CD1c-positive myeloid dendritic cell (primary cell): ENCODE results near the gene PAX3.

ENCODE experiments used
- DNase-seq: peaks from one replicate; pipeline ENCODE4 v3.0.0-alpha.2; 2016; ENCODE audit errors: extremely low spot score

The PAX3 gene

DNA sequence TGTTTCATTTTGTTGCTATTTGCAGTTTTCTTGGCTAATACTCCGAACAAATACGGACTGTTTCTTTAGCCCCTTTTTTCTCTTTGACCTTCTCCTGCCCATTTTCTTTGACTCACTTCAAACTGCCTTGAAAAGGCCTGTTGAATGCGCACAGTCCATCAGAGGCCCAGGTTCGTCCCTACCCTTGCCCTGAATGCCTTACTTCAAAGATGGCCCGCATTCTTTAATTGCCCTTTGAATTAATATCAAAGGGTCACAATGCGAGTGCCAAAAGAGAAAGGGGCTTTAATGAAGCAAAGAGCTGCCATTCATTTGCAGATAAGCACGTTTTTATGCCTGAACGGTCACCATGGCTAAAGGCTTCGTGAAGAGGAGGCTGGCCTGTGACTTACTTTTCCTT, 29.7 kb downstream of the PAX3 start:
- no peak for DNase-seq

GRCh38 chr2:222268311-222268990, 30.3 kb downstream of the PAX3 start:
- no peak for DNase-seq

- no peak for DNase-seq
Measured at GRCh38 chr2:222264791-222265320, 33.9 kb downstream of the PAX3 start.

GRCh38 chr2:222261504-222261903, 37.3 kb downstream of the PAX3 start:
- DNase-seq = no peak

DNA sequence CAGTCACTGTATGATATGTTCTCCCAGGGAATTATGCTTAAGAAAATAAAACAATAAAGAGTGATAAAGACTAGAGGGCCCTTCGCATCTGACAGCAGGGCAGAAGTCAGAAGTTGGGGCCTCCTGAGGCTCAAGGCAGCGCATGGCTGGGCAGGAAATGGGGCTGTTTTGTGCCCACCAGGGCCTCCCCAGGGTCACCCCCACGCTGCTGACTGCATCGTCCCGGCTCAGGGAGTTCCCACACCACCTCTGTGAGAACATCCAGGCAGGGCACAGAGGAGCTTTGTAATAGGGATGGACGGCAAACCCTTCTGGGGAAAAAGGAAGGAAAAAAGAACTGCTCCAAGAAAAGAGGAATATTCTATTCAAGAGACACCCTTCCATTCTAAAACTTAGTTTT, 41.2 kb downstream of the PAX3 start:
- no peak for DNase-seq

GRCh38 chr2:222256250-222256649, 42.5 kb downstream of the PAX3 start:
- no peak for DNase-seq

GRCh38 chr2:222255090-222255489, 43.7 kb downstream of the PAX3 start:
- no peak for DNase-seq

GRCh38 chr2:222250313-222250712, 48.5 kb downstream of the PAX3 start:
- no peak for DNase-seq

DNA sequence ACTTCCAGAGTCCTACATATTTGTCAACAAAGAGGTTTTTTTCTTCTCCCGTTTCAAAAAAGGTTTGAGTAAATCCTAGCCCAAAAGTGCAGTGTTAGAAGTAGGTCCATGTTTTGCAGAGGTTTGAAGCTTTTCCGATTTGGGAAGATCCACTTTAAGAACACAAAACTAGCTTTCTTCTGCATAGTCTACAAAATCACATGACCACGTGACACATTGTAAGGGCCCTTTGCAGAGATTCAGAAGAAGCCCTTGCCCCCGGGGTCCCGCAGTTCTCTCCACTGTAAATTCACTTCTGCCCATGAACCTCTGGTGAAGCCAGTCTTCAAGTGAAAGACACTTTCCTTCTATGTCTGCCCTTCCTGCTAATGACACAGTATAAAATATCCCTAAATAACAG, 49.4 kb downstream of the PAX3 start:
- DNase-seq = no peak

DNA sequence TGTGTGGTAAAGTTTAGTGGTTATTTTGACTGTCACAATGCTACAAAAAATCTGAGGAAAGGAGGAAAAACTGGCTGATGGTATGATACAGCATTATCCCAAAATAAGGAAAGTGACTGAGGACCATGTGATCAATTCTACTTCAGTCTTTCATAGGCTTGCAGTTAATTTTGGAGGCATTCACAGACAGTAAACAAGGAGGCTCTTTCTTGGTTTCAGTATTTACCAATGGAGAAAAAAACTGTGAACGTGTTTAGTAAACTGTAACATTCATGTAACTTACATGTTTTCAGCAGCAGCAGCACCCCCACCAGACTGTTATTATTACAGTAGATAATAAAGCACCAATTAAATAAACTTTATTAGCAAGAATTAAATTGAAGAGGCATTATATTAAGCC, 50.0 kb downstream of the PAX3 start:
- DNase-seq = no peak

DNA sequence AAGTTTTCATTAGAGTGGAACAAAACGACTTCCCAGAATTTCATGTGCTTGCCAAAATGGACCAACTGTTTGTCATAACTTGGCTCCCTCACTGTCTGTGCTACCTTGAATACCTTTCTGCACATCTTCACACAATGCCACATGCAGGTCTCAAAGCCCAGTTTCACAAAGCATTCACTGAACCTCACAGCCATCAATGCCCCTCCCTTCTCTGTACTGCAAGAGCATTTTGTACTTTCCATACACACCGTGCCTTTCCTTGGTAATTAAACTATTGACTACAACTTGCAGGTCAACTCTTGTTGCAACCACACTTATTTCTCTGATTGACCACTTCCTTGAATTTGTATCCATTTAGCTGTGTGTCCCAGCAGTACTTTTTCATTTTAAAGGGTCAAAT, 50.5 kb downstream of the PAX3 start:
- DNase-seq = no peak

- no peak for DNase-seq
Measured at GRCh38 chr2:222242532-222242931, 56.3 kb downstream of the PAX3 start.

DNA sequence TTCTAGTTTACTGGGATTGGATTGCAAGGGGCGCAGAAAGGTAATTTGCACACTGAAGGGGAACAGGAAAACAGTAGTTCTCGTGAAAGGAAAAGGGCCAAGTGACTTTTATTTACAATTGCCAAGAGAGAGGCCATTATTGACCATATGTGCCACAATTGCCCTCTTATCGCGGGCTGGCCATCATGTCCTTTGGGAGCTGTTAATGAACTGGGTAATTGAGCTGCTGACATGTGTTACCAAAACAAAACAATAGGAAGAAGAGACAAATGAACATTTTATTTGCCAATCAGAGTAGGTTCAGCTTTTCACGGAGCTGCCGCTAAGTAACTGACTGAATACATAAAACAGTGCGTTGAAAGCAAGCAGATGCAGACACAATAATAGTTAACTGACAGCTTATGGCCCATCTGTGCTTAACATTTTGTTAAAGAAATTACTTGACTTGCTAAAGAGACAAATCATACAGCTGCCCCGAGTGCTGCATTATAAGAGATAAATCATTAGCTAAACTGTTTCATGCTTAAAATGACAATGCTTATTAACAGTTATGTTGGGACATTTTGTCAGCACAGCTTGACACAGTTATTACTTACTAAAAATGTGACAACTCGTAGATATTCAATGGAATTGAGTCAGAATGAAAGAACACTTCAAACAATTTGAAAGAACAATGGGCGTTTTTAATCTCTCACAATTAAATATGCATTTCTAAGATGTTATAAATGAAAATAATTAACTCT, 57.5 kb downstream of the PAX3 start:
- no peak for DNase-seq

GRCh38 chr2:222240676-222241049, 58.1 kb downstream of the PAX3 start:
- no peak for DNase-seq

GRCh38 chr2:222239945-222240675, 58.7 kb downstream of the PAX3 start:
- no peak for DNase-seq

DNA sequence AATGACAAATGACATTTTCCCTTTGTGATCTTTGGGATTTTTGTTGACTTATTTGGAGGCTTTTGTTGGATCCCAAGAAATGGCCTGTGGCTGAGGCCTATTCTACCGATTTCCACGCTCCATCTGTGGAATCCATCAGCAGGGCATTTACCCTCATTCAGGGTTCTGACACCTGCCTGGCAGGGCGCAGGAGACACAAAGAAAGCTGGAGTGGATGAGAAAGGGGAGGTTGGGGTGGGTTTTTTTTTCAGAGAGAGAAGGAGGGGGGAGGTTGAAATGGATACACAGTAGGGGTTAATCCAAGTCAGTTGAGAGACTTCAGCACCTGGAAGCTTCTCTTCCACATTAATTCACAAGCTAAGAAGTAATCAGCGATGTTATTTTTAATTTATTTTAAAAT, 59.7 kb downstream of the PAX3 start:
- no peak for DNase-seq

GRCh38 chr2:222238072-222238471, 60.7 kb downstream of the PAX3 start:
- DNase-seq = no peak

GRCh38 chr2:222232839-222233238, 66.0 kb downstream of the PAX3 start:
- no peak for DNase-seq

GRCh38 chr2:222232372-222232771, 66.4 kb downstream of the PAX3 start:
- DNase-seq = no peak

GRCh38 chr2:222228054-222228453, 70.7 kb downstream of the PAX3 start:
- no peak for DNase-seq

- no peak for DNase-seq
Measured at GRCh38 chr2:222218786-222219185, 80.0 kb downstream of the PAX3 start.

GRCh38 chr2:222217712-222218111, 81.1 kb downstream of the PAX3 start:
- no peak for DNase-seq

DNA sequence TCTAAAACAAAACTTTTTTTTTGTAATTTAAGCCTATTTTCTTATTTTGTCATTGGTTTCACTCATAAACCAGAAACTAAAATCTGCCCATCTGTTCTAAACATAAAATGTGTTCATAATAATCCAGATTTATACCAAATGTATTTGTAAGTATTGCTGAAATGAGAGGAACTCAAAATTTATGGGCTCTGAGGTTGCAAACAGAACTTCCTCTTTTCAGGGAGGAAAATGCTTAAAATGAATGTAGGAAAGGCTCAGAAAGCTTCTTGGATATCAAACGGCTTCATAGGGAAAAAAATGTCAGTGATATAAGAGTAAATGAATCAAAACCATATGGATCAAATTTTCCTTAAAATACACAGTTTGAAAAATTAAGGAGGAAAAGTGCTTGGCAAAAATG, 83.9 kb downstream of the PAX3 start:
- DNase-seq = no peak
